Measurements from ENCODE around the gene SPON1.

DNA sequence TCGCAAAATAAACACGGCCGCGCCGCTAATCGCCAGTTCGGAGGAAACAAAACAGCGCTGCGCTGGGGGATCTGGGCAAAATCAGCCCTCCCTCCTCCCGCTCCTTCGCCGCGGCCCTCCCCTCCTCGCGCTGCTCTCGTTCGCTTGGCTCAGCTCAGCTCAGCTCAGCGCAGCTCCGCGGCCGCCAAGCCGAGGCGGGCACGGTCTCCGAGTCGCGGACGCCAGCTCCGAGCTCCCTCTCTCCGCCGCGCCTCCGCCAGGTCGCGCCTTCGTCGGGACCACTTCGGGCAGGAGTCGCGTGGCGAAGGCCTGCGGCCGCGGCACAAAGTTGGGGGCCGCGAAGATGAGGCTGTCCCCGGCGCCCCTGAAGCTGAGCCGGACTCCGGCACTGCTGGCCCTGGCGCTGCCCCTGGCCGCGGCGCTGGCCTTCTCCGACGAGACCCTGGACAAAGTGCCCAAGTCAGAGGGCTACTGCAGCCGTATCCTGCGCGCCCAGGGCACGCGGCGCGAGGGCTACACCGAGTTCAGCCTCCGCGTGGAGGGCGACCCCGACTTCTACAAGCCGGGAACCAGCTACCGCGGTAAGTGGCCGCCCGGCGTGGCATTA lies at the start of gene SPON1:
- TF ChIP-seq POLR2A (IDR thresholded peaks at IDR 0.05) (peak; percentile 45), POLR2AphosphoS5 (IDR thresholded peaks at IDR 0.05) (peak; percentile 22 to 53 (median 26)), EP300 (IDR thresholded peaks at IDR 0.05; ENCODE audit: low read depth) (no peak)
- TF ChIP-seq, protein P1, sequence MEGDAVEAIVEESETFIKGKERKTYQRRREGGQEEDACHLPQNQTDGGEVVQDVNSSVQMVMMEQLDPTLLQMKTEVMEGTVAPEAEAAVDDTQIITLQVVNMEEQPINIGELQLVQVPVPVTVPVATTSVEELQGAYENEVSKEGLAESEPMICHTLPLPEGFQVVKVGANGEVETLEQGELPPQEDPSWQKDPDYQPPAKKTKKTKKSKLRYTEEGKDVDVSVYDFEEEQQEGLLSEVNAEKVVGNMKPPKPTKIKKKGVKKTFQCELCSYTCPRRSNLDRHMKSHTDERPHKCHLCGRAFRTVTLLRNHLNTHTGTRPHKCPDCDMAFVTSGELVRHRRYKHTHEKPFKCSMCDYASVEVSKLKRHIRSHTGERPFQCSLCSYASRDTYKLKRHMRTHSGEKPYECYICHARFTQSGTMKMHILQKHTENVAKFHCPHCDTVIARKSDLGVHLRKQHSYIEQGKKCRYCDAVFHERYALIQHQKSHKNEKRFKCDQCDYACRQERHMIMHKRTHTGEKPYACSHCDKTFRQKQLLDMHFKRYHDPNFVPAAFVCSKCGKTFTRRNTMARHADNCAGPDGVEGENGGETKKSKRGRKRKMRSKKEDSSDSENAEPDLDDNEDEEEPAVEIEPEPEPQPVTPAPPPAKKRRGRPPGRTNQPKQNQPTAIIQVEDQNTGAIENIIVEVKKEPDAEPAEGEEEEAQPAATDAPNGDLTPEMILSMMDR (IDR thresholded peaks at IDR 0.05): no peak

All from transverse colon (tissue), 4 donors.